GM21528 (cell line): Measurements from ENCODE around the gene ANKRD63.

Experiments
- ATAC-seq: cut with Tn5 transposase; IDR thresholded peaks from one replicate; pipeline ENCODE4 v1.9.1; 2021; ENCODE audit warnings: mild to moderate bottlenecking, moderate library complexity; ENCODE audit not compliant: unreplicated experiment, low FRiP score

ANKRD63 gene

DNA sequence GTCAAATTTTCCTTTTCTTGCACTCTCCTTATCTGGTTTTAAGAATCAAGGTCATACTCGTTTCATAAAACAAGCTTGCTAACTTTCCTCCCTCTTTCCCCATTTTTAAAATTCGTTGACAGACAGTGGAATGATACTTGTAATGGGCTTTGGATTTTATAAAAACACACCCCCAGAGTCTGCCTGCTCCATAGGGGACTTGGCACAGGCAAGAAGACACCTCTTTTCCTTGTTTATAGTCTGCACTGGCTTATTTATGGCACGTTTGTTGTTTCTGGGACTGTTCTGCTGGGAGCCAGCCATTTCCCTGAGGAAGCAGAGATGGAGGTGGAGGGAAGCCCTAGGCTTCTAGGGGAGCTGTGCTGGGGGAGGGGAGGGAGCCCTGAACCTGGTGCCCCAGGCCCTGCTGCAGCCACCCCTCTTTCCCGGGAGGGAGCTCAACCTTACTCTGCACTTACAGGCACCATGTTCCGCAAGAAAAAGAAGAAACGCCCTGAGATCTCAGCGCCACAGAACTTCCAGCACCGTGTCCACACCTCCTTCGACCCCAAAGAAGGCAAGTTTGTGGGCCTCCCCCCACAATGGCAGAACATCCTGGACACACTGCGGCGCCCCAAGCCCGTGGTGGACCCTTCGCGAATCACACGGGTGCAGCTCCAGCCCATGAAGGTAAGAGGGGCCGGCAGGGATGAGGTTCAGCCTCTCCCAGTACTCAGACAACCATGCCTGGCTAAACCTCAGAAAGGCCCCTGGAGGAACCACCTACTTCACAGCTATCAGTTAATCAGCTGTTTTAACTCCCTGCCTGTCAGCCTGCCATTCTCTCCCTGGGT lies 18.3 kb downstream of the ANKRD63 start:
- no peak for ATAC-seq

DNA sequence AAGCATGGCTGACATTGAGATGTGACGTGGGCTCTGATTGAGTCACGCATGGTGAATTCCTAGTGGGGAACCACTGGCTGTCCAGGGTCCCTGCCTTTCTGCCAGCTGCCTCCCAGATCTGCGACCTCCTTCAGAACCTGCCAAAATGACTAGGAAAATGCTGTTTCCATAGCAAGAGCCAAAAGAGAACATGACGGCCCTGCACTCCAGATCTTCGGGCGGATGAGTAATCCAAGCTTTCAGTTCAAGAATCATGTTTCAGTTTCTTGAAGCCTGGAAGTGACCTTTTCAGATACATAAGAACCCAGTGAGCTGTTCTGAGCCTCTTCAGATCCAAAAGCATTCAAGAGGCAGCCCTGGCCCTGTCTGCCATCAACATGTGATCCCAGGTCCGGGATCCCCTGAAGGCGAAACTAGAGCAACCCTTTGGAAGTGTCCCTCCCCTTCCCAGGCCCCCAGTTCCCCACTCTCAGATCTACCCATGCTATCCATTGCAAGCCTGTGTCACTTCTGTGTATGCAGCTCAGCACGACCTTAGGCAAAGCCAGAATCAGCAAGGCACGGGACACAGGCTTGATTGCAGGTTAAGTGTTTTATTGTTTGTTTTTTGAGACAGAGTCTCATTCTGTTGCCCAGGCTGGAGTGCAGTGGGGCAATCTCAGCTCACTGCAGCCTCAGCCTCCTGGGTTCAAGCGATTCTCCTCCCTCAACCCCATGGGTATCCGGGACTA lies 19.7 kb downstream of the ANKRD63 start:
- ATAC-seq: no peak

GRCh38 chr15:40259021-40259420 lies 23.8 kb downstream of the ANKRD63 start:
- ATAC-seq: no peak

GRCh38 chr15:40258544-40258943 lies 24.3 kb downstream of the ANKRD63 start:
- ATAC-seq: no peak

GRCh38 chr15:40257656-40258450 lies 25.0 kb downstream of the ANKRD63 start:
- ATAC-seq: no peak

DNA sequence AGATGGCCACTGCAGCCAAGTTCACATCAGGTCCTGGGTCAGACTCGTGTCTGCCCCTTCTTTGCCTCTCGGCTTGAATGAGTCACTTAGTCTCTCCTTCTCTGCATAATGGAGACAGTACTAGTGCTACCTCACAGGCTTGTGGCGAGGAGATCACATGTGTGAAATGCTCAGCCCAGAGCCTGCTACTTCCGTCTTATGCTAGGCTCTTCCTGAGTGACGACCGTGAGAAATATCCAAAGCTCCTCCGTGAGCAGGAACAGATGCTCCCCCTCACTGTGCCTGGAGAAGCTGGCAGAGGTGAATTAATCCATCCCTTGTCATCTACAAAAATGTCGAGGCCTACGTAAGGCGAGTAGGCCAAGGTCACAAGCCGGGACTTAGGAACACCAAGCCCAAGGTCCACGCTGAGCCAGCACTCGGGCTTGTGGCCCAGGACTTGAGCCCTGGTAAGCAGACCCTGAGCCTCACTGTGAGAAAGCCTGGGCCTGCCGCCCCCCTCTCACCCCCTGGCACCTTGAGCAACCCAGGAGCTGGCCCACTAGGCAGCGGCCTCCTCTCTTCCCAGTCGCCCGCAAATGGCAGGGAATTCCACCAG lies 26.1 kb downstream of the ANKRD63 start:
- ATAC-seq: no peak

DNA sequence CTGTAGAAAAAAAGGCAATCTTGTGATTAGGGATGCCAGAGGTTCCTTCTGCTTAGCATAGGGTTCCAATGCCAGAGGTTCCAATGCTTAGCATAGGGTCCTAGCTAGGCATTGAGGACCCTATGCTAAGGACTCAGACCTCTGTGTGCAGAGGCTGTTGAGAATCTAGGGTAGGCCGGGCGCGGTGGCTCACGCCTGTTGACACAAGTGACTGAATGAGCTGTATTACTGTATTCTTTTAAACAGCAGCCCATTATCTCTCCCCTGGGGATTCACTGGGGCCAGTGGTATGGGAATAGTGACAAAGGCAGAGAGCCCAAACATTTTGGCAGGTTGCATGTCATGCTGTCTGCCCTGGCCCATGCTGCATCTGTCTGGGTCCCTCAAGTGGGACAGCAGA lies 27.8 kb downstream of the ANKRD63 start:
- ATAC-seq: no peak

DNA sequence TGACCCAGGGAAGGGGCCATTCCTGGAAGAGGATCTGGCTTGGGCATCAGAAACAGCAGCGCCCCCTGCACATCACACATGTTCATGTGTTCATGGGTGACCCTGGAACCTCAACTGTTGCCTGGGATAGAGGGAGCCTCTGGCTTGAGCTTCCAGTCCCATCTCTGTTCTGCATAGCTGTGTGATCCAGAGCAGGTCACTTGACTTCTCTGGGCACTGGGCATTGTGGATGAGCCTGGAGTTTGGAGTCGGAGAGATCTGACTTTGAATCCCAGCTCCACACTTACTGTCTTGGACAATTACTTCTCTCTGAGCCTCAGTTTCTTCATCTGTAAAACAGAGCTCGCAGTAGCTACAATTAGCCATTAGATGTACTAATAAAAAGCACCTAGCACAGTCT lies 28.4 kb downstream of the ANKRD63 start:
- ATAC-seq: no peak

DNA sequence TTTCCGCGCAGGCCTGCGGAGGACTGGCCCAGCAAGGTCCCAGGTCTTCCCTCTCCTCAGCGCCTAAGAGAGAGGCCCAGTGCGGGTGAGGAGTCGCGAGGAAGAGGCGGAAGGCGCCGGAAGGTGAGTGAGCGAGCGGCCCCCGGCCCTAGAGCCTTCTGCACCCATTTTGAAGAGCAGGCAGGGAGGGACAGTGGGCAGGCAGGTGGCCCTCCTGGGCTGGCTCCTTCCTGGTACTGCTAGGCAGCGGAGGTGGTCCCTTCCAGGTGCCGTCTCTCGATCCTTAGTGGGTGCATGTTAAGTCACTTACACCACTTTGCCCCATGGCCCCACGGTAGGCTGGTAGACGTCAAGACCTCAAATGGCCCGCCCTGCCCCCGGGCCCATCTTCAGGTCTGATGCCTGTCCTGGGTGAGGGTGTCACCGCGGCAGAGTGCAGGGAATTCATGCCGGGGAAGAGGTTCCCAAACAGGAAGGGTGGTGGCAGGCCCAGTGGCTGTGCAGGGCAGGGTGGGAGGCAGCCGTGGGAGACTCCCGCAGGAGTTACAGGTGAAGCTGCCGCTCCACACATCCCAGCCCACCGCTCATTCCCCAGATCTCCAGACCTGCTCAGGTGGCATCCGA lies 29.6 kb downstream of the ANKRD63 start:
- no peak for ATAC-seq

- ATAC-seq: no peak
Observed at GRCh38 chr15:40252438-40253166, 30.3 kb downstream of the ANKRD63 start.

DNA sequence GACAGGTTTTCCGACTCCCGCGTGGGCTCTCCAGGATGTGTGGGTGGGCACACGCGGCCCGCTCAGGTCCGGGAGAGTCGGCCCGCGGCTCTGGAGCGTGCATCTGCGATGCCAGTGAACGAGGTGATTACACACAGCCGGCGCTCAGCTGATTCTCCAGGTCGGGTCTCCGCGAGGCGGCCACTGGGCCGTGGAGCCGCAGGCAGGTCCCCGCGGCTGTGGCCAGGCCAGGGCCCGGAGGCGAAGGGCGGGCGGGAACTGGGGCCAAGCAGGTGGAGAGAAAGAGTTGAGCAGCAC lies 30.8 kb downstream of the ANKRD63 start:
- ATAC-seq: no peak

- ATAC-seq: no peak
Observed at GRCh38 chr15:40251486-40252140, 31.3 kb downstream of the ANKRD63 start.

DNA sequence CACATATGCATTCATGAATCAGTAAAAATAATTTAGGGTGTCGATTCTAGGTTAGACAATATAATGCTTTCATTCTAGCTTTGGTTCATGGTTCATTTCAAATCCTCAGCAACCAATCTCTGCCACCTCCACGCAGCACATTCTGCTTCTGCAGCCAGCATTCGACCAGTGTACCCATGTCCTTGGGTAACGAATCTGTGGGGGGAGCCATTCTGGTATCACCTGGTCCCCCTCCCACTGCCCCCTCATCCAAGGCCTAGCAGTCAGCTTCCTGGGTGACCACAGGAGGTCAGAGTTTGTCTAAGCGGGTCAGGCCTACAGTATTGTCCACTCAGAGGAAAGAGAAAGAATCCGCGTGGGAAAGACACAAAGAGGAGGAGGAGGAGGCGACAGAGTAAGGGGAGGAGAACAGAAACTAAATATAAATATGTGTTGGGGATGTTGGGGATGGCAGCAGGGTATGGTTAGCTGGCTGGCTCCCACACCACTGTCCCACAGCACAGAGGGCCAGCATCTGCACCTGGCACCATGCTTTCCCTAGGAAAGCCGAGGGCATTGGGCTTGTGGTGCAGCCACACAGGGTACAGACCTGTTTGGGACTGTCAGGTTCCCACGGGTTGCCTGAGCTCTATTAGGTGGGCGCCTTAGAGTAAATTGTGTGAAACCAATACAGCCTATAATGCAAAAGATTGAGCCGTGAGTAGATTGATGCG lies 31.9 kb downstream of the ANKRD63 start:
- ATAC-seq: no peak

GRCh38 chr15:40250304-40250656 lies 32.6 kb downstream of the ANKRD63 start:
- no peak for ATAC-seq

- no peak for ATAC-seq
Observed at GRCh38 chr15:40249477-40250303, 33.2 kb downstream of the ANKRD63 start.

- ATAC-seq: no peak
Observed at GRCh38 chr15:40248006-40248783, 34.7 kb downstream of the ANKRD63 start.

DNA sequence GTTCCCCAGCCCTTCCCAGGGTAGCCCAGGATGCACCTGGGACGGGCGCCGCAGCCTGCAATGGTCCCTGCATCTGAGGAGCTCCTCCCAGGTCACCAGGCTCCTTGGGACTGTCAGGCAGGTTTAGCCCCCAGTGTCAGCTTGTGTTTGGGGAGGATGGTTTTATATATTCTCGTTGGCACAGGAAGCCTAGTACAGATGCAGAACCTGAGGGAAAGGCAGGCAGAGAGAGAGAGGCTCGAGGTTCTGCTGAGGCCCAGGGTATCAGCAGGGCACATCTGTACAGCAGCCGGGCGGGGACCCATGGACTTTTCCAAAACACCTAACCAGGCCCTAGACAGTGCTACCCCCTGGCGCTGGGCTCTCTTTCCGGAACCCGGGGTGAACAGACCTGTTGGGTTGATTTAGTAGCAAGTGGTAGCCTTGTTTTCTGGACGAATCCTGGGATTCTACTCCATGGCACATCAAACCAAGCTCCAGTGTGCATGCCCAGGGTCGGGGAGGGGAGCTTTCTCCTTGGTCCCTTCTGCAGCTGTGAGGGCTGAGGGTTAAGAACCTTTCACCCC lies 35.4 kb downstream of the ANKRD63 start:
- no peak for ATAC-seq
